Measurements from ENCODE around the gene GRIPAP1.
"Not testable (repeated sequence)": the region's sequence is repeated elsewhere in the genome, so short reads cannot be mapped to it uniquely, and the experiment has no call there.

The GRIPAP1 gene

GRCh38 chrX:48997455-48997854 lies 4.6 kb downstream of the GRIPAP1 start:
- DNase-seq: no peak

GRCh38 chrX:48996969-48997368 lies 5.1 kb downstream of the GRIPAP1 start:
- no peak for DNase-seq

- no peak for DNase-seq
Observed at GRCh38 chrX:48992341-48992740, 9.7 kb downstream of the GRIPAP1 start.

GRCh38 chrX:48989483-48989882 lies 12.6 kb downstream of the GRIPAP1 start:
- no peak for DNase-seq

GRCh38 chrX:48983896-48984295 lies 18.2 kb downstream of the GRIPAP1 start:
- no peak for DNase-seq

- no peak for DNase-seq
Observed at GRCh38 chrX:48983081-48983480, 19.0 kb downstream of the GRIPAP1 start.

- DNase-seq: no peak
Observed at GRCh38 chrX:48981178-48981577, 20.9 kb downstream of the GRIPAP1 start.

- not testable (repeated sequence) for DNase-seq
Observed at GRCh38 chrX:48980341-48980740, 21.7 kb downstream of the GRIPAP1 start.

GRCh38 chrX:48978226-48978625 lies 23.8 kb downstream of the GRIPAP1 start:
- DNase-seq: no peak

- no peak for DNase-seq
Observed at GRCh38 chrX:48976086-48976485, 26.0 kb downstream of the GRIPAP1 start.

- DNase-seq: no peak
Observed at GRCh38 chrX:48975541-48975940, 26.5 kb downstream of the GRIPAP1 start.

- DNase-seq: no peak
Observed at GRCh38 chrX:48975041-48975440, 27.0 kb downstream of the GRIPAP1 start.

GRCh38 chrX:48974574-48974973 lies 27.5 kb downstream of the GRIPAP1 start:
- no peak for DNase-seq

- DNase-seq: no peak
Observed at GRCh38 chrX:48974033-48974432, 28.0 kb downstream of the GRIPAP1 start.

GRCh38 chrX:48972220-48973164 lies 29.6 kb downstream of the GRIPAP1 start:
- no peak for DNase-seq

- no peak for DNase-seq
Observed at GRCh38 chrX:48971249-48972219, 30.5 kb downstream of the GRIPAP1 start, which contains the start of gene KCND1. Gene KCND1, minus strand, starts transcription at chrX:48971844. Its CDS starts 1,573 bp downstream, at chrX:48970271.

- no peak for DNase-seq
Observed at GRCh38 chrX:48969471-48969870, 32.6 kb downstream of the GRIPAP1 start.

- DNase-seq: no peak
Observed at GRCh38 chrX:48968377-48968776, 33.7 kb downstream of the GRIPAP1 start.

GRCh38 chrX:48966796-48967579 lies 35.1 kb downstream of the GRIPAP1 start:
- no peak for DNase-seq

- no peak for DNase-seq
Observed at GRCh38 chrX:48965959-48966358, 36.1 kb downstream of the GRIPAP1 start.

- no peak for DNase-seq
Observed at GRCh38 chrX:48961585-48962091, 40.4 kb downstream of the GRIPAP1 start.

- DNase-seq: no peak
Observed at GRCh38 chrX:48960291-48960690, 41.8 kb downstream of the GRIPAP1 start.
